H4 (cell line): ENCODE measurements around the gene ZNF750. TPM values are rescaled to one million over a fixed set of nuclear protein-coding genes. Genes with fewer than 3 reads are reported as not detected.

Experiments used
- DNase-seq: peaks from one replicate; pipeline ENCODE4 v3.0.0-alpha.2; 2015; ENCODE audit warnings: low spot score
- total RNA-seq: library from RNA; depleted of rRNA; stranded (reverse); fragments of >200 nt; shearing (Covaris generic); gene quantifications from 2 replicates; pipeline ENCODE4 v1.2.3, GENCODE V29; 2014

ZNF750 gene
- total RNA-seq, 1 experiment from 2014 or later = not detected

GRCh38 chr17:82835122-82835521 lies 4.7 kb downstream of the ZNF750 start:
- no peak for DNase-seq

DNA sequence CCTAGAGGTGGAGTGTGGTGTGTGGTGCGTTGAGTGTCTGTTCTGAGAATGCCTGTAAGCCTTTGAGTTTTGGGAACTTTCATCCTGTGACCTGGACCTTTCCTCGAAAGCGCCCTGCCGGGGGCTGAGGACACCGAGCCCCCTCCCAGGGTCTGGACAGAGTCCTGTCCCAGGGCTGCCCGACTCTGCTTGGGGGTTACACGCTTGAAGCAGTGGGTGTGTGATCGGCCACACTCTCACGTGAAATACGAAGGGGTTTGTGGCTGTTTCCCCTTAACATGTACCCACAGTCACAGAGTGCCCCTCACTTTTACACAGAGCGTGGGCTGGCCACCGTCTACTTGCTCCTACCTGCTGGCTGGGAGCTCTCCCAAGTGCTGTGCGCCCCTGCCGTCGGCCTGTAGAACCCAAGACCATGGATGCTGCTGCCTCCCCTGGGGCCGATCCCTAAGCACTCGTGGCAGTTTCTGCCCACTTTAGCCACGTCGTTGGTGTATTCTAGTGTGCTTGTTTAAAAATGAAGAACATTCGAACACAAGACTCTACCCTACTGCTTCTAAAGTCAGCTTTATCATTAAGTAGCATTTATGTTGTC lies 6.8 kb downstream of the ZNF750 start:
- no peak for DNase-seq

DNA sequence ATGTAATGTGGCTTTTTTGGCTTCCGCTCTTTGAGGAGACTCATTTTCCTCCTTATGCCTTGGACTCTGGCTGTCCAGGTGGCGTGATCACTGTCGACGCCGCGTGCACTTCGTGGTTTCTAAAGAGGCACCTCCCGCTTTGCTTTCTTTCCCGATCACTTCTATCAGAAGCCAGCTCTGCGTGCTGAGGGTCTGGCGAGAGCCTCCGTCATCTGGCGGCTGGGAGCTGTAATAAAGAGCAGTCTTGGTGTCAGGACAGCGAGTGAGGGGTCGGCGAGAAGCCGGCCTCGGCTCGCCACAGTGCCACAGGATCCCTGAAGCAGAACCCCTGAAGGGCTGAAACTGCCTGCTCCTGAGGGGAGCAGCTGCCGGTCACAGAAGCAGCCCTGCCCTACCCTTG lies 7.4 kb downstream of the ZNF750 start:
- DNase-seq = no peak

DNA sequence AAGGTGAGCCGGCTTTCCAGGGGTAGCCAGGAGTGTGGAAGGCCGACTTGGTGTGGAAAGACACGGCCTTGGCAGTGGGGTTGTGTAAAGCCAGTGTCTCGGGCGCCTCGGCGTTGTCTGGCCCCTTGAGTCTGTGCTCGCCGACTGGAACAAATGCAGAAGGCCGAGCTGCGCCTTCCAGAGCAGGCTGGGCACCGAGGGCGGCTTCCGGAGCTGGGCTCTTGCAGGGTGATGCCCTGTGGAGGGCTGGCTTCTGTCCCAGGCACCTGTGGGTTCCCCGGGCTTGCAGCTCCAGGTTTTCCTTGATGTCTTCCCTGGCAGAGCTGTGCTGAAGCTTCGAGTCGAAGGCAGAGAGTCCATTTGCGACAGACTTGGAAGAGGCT lies 8.0 kb downstream of the ZNF750 start:
- no peak for DNase-seq

DNA sequence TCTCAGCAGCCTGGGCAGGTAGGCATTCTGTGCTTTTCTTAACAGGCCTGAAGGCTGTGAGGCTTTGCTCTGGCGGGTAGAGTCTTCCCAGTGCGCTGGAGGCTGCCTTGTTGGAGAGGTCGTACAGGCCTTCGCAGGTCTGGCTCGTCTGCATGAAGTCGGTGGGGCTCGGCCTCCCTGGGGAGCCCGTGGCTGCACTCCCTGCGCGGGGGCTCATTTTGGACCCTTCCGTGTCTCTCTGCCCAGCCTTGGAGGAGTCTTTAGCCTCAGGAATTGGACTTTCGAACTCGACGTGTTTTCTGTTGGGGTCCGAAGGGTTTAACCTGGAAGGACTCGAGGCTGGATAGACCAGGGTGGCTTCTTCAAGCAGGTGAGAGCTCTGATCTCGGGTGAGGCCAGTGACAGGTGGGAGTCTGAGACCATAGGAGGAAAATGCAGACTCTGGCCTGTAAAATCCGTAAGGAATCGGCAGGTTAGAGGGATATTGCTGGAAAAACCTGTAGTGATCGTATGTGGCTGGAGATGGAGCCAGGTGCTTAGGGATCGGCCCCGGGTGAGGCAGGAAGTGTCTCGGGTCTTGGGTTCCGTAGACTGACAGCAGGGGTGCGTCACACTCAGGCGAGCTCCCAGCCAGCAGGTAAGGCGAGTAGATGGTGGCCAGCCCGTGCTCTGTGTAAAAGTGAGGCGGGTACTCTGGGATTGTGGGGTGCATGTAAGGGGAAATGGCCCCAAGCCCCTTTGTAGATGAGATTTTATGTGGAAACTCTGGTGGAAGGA lies 8.6 kb downstream of the ZNF750 start:
- DNase-seq = no peak

DNA sequence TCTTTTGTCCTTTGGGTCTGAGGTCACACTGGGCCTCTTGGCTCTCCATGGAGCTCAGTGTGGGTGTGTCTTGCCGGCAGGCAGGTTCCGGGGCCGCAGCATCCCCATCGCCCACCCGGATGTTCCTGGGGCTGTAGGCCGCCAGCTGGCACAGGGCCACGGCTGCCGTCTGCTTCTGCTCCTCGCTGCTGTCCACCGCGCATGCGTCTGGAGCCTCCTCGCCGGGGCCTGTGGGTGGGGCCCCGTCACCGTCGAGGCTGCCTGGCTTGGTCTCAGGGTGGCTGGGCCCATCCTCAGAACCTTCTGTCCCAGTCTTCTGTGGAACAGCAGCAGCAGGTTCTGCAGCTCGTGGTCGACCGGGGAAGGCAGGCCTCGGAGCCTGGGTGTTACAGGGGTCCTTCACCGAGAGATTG lies 9.6 kb downstream of the ZNF750 start:
- DNase-seq = no peak

DNA sequence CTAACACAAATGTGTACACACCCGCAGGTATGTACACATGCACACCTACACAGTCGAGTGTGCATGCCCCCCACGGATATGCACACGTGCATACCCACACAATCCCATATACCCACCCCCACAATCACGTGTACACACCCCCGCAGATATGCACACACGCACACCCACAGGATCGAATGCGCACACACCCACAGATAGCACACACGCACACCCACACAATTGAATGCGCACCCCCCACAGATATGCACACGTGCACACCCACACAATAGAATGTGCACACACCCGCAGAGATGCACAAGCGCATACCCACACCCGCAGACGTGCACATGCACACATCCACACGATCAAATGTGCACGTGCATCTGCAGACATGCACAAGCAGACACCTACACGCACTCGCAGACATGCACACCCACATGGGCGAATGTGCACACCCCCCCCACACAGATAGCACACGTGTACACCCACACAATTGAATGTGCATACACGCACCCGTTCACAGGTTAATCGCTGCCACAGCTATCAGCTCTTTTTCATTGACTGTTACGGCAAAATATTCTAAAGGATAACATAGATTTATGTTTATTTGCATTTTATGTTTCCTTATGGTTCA lies 10.8 kb downstream of the ZNF750 start:
- no peak for DNase-seq

DNA sequence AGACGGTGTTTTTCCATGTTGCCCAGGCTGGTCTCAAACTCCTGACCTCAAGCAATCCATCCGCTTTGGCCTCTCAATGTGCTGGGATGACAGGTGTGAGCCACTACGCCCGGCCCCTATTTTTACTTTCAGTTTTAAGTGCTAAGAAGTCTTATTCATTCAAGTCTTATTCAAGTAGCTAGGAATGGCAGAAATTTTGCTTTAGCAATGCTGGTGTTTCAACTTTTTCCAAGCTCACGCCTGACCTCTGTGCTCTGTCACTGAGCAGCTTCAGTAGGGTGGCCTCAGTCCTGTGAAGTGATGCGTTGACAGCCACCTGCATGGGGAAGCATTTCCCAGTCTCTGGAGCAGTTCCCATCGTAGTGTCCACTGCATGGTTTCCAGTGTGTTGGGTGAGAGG lies 12.9 kb downstream of the ZNF750 start:
- DNase-seq = no peak

- no peak for DNase-seq
These were observed 13.6 kb downstream of the ZNF750 start for GRCh38 chr17:82826211-82826610.

- no peak for DNase-seq
These were observed 14.2 kb downstream of the ZNF750 start for GRCh38 chr17:82825540-82826124.

DNA sequence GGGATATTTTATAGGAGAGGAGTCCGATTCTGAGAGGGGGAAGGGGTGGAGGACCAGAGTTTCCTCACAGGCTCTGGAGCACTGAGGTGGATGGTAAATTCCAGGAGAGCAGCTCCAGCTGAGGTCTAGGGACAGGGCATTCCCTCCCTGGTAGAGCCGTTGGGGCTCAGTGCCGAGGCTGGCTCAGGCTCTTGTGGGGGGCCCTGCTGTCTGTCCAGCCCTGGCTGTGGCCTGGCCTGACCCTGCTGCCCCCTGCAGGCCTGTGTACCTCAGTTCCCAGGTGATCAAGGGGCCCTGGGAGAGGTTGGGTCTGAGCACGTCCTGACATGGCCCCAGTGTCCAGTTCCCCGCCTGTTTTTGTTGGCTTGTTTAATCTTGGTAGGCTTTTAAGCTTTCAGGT lies 16.8 kb downstream of the ZNF750 start:
- DNase-seq = no peak

DNA sequence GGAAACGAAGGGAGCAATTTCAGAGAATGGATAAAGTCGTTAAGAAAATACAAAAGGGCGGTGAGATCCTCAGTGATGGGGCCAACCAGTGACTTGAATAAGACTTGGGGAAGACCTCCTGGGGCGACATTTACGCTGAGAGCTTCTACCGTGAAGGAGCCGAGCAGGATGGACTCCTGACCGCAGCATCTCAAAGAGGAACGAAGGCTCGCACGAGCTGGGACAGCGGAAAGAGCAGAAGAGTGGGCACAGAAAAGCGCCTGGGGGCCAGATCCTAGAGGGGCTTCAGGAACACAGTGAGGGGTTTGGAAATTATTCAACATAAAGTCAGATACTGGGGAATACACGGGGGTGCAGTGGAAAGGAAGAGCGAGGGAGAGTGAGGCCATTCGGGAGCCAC lies 17.5 kb downstream of the ZNF750 start:
- DNase-seq = no peak

- DNase-seq = no peak
These were observed 18.3 kb downstream of the ZNF750 start for GRCh38 chr17:82821554-82821953.

DNA sequence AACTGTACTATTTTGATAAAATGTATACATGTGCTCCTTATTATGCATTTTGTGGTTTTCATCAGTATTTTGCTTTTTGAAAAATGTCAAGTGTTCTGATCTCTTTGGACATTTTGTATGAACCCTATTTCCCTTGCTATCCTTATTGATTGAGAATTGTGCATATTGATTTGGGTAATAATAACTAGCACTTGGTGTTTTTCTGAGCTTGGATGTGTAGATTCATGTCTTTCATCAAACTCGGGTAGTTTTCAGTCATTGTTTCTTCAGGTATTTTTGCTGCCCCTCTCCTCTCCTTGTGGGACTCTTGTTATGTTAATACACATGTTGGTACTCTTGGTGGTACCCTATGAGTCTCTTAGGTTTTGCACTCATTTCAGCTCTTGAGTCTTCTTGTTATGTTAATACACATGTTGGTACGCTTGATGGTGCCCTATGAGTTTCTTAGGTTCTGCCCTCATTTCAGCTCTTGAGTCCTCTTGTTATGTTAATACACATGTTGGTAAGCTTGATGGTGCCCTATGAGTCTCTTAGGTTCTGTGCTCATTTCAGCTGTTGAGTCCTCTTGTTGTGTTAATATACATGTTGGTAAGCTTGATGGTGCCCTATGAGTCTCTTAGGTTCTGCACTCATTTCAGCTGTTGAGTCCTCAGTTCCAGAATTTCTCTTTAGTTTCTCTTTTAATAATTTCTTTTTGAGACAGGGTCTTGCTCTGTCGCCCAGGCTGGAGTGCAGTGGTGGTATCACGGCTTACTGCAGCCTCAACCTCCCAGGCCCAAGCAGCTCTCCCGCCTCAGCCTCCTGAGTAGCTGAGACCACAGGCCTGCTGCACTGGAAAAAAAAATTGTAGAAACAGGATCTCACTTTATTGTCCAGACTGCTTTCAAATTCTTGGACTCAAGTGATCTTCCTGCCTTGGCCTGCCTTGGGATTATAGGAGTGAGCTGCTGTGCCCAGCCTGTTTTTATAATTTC lies 19.3 kb downstream of the ZNF750 start:
- no peak for DNase-seq

- DNase-seq = no peak
These were observed 21.9 kb downstream of the ZNF750 start for GRCh38 chr17:82817947-82818346.

DNA sequence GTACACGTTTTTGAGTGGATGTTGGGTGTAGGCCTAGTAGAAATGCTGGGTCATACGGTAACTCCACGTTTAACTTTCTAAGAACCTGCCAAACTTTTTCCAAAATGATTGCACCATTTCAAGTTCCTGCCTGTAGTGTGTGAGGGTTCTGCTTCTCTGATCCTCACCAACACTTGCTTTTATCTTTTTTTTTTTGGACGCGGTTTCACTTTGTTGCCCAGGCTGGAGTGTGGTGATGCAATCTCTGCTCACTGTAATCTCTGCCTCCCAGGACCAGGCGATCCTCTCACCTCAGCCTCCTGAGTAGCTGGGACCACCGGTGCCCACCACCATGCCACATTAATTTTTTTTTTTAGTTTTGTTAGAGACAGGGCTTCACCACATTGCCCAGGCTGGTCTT lies 23.5 kb downstream of the ZNF750 start:
- no peak for DNase-seq

- DNase-seq = no peak
These were observed 24.0 kb downstream of the ZNF750 start for GRCh38 chr17:82815790-82816305.

DNA sequence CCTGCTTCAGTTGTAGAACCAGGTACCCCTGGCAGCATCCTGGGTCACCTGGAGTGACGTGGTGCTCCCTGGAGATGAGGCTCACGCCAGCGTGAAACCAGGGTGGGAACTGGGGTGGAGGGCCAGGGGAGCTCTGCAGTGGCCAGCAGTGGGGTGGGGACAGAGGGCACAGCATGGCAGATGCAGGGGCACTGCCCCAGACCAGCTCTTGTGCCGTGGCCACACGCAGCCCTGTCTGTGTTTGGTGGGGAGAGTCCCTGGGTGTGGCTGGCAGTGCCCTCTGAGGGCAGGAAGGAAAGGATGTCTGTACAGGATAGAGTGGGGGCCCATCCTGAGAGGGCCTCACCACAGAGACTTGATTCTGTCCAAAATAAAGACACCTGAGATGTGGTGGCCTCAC lies 24.5 kb downstream of the ZNF750 start:
- DNase-seq = no peak

DNA sequence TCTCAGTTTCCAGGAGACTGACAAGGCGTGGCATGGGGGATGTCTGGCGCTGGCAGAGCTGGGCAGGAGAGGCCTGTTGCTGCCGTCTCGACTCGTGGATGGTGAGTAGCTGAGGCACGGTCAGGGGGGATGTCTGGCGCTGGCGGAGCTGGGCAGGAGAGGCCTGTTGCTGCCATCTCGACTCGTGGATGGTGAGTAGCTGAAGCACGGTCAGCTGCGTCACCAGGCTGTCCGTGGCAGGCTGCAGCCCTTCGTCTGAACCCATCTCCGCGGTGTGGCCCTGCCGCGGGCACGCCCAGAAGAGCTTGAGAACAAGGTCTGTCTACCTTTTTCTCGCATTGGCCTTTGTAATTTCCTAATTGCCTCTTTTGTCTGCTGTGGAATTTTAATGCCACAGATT lies 25.0 kb downstream of the ZNF750 start:
- no peak for DNase-seq

GRCh38 chr17:82813299-82814051 lies 26.3 kb downstream of the ZNF750 start:
- DNase-seq = no peak

GRCh38 chr17:82812601-82813000 lies 27.2 kb downstream of the ZNF750 start:
- DNase-seq = no peak
